Measurements from ENCODE around the gene LCN15. TPM values are rescaled to one million over a fixed set of nuclear protein-coding genes. Genes with fewer than 3 reads are reported as not detected.
A peak's percentile ranks its signal among the peaks of the same experiment; 100 is the strongest.

Gene LCN15
- polyA plus RNA-seq, 3 donors = not detected

DNA sequence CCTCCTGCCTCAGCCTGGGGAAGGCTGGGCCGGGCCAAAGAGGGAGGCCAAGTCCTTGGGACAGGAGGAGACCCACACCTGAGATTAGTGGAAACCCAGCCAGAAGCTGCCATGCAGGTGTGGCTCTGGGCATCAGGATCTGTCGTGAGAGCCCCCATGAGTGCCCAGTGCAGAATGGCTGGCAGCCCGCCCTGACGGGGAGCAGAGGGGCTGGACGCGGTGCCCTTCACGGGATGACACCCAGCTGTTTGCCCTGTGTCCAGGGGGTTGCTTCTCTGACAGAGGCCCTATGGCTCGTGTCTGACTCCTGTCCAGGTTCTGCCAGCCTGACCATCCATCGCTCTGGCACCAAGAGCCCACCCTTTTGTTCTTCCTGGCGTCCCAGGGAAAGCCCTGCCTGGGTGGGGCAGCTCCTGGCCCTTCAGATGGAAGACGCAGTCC is 43.4 kb downstream of the LCN15 start:
- peaks cover 24 to 38% of the 10 kb centered on the region in 2 donors for H3K36me3 Mint-ChIP-seq
- Histone ChIP-seq H3K79me2 (ENCODE audit: insufficient read depth, low read length) (peaks cover 21% of the 10 kb centered on the region), H4K20me1 (ENCODE audit: insufficient read depth, low read length) (peaks cover 63% of the 10 kb centered on the region), H2AFZ (ENCODE audit: insufficient read depth, low read depth, low read length, poor library complexity, severe bottlenecking) (no peak overlapping the region), H3K27me3 (ENCODE audit: control insufficient read depth in 2 of 2, insufficient read depth in 2 of 2, low read length in 2 of 2) (peaks cover 0 to 9% of the 10 kb centered on the region in 2 donors), H3K4me3 (replicated peaks in 1 of 3; ENCODE audit: low read depth in 2 of 3, low read length in 3 of 3) (no peak overlapping the region), H3K9me3 (replicated peaks in 1 of 2; ENCODE audit: control insufficient read depth in 1 of 2, insufficient read depth in 1 of 2, low read length in 2 of 2) (no peaks in the 10 kb centered on the region), H3K4me2 (replicated peaks; ENCODE audit: extremely low read depth, low read length, poor library complexity, severe bottlenecking) (no peak overlapping the region), H3K4me1 (ENCODE audit: control insufficient read depth in 1 of 2, insufficient read depth in 2 of 2, low read length in 2 of 2) (peaks cover 11 to 21% of the 10 kb centered on the region in 2 donors), H3K36me3 (replicated peaks in 1 of 2; ENCODE audit: control insufficient read depth in 1 of 2, insufficient read depth in 2 of 2, low read length in 2 of 2) (peaks cover 40% of the 10 kb centered on the region in 2 donors), H3K9ac (ENCODE audit: insufficient read depth, low read length, poor library complexity, severe bottlenecking) (no peak overlapping the region), H3K27ac (ENCODE audit: low read depth in 1 of 2, low read length in 2 of 2) (no peak overlapping the region)
- H3K4me1 Mint-ChIP-seq = peaks cover 22% of the 10 kb centered on the region
- whole genome bisulfite sequencing (ENCODE audit: insufficient coverage) = 85% methylated on average over 11 of the region's 11 CpGs
- H3K4me3 Mint-ChIP-seq = no peak overlapping the region
- H3K9me3 Mint-ChIP-seq = no peaks in the 10 kb centered on the region
- intact Hi-C loops (cut with micrococcal nuclease) = loop anchor here in 1 of 2 donors (10.0 kb wide), 1 partner anchor 236 kb away; the partner anchor contains the start of gene SEC16A
- TF ChIP-seq, protein P1, sequence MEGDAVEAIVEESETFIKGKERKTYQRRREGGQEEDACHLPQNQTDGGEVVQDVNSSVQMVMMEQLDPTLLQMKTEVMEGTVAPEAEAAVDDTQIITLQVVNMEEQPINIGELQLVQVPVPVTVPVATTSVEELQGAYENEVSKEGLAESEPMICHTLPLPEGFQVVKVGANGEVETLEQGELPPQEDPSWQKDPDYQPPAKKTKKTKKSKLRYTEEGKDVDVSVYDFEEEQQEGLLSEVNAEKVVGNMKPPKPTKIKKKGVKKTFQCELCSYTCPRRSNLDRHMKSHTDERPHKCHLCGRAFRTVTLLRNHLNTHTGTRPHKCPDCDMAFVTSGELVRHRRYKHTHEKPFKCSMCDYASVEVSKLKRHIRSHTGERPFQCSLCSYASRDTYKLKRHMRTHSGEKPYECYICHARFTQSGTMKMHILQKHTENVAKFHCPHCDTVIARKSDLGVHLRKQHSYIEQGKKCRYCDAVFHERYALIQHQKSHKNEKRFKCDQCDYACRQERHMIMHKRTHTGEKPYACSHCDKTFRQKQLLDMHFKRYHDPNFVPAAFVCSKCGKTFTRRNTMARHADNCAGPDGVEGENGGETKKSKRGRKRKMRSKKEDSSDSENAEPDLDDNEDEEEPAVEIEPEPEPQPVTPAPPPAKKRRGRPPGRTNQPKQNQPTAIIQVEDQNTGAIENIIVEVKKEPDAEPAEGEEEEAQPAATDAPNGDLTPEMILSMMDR (IDR thresholded peaks at IDR 0.05) = no peak
- DNase-seq = no peak
- peaks cover 5 to 29% (median 14%) of the 10 kb centered on the region in 3 donors for H3K27me3 Mint-ChIP-seq (ENCODE audit: low read depth in 3 of 3)
- H3K27ac Mint-ChIP-seq = peak overlapping the region in 4 of 7 donors; percentile 8 to 80 (median 44)

DNA sequence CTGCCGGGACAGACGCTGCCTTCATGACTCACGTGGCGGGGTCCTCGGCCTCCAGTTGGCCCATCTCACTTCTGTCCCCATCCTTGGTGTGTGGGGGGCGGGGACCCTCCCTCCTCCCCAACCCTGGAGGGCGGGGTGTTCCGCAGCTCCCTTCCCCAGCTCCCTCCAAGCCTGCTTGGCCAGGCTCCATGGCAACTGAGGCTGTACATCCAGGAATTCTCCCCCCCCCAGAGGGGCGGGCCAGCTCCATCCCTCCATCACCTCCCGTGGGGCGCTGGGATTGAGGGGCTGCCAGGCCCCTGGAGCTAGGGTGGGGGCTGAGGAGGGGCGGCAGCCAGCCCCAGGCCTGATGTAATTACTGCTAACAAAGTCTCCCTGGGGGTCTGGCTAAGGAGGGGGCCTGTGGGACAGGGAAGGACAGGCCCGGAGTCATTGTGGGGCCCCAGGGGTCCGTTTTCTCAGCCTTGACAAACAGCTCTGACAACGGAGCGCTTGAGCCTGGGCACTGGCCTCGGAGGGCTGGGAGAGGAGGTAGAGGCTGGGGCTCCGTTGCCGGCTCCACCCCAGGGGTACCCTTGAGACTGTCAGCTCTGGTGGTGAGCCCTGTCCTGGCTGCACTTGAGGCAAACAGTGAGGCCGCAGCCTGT is 43.9 kb downstream of the LCN15 start:
- H3K9me3 ChIP-seq (replicated peaks in 1 of 2; ENCODE audit: control insufficient read depth in 1 of 2, insufficient read depth in 1 of 2, low read length in 2 of 2) = no peaks in the 10 kb centered on the region
- Mint-ChIP-seq H3K9me3 (no peaks in the 10 kb centered on the region), H3K4me3 (no peak overlapping the region), H3K27ac (peak overlapping the region in 3 of 7 donors; percentile 8 to 46 (median 21)), H3K27me3 (ENCODE audit: low read depth in 3 of 3) (peaks cover 7 to 35% (median 19%) of the 10 kb centered on the region in 3 donors), H3K4me1 (peaks cover 18% of the 10 kb centered on the region), H3K36me3 (peaks cover 20 to 33% of the 10 kb centered on the region in 2 donors)
- no peak overlapping the region for H3K4me3 ChIP-seq (replicated peaks in 1 of 3; ENCODE audit: low read depth in 2 of 3, low read length in 3 of 3)
- 85% methylated on average over 9 of the region's 20 CpGs for WGBS (ENCODE audit: insufficient coverage)
- H4K20me1 ChIP-seq (ENCODE audit: insufficient read depth, low read length) = peaks cover 58% of the 10 kb centered on the region
- H3K4me1 ChIP-seq (ENCODE audit: control insufficient read depth in 1 of 2, insufficient read depth in 2 of 2, low read length in 2 of 2) = peaks cover 11 to 15% of the 10 kb centered on the region in 2 donors
- H3K27ac ChIP-seq (ENCODE audit: low read depth in 1 of 2, low read length in 2 of 2) = no peak overlapping the region
- no peak overlapping the region for H2AFZ ChIP-seq (ENCODE audit: insufficient read depth, low read depth, low read length, poor library complexity, severe bottlenecking)
- H3K79me2 ChIP-seq (ENCODE audit: insufficient read depth, low read length) = peaks cover 15% of the 10 kb centered on the region
- DNase-seq = no peak
- H3K9ac ChIP-seq (ENCODE audit: insufficient read depth, low read length, poor library complexity, severe bottlenecking) = no peak overlapping the region
- intact Hi-C loops (cut with micrococcal nuclease) = loop anchor here in 1 of 2 donors (10.0 kb wide), 1 partner anchor 236 kb away; the partner anchor contains the start of gene SEC16A
- no peak overlapping the region for H3K4me2 ChIP-seq (replicated peaks; ENCODE audit: extremely low read depth, low read length, poor library complexity, severe bottlenecking)
- H3K27me3 ChIP-seq (ENCODE audit: control insufficient read depth in 2 of 2, insufficient read depth in 2 of 2, low read length in 2 of 2) = peaks cover 0 to 9% of the 10 kb centered on the region in 2 donors
- H3K36me3 ChIP-seq (replicated peaks in 1 of 2; ENCODE audit: control insufficient read depth in 1 of 2, insufficient read depth in 2 of 2, low read length in 2 of 2) = peaks cover 34% of the 10 kb centered on the region in 2 donors
- TF ChIP-seq, protein P1 (IDR thresholded peaks at IDR 0.05) = no peak
